ENCODE measurements around the gene GCDH.
"Not testable (repeated sequence)": the region's sequence is repeated elsewhere in the genome, so short reads cannot be mapped to it uniquely, and the experiment has no call there.

The GCDH gene

DNA sequence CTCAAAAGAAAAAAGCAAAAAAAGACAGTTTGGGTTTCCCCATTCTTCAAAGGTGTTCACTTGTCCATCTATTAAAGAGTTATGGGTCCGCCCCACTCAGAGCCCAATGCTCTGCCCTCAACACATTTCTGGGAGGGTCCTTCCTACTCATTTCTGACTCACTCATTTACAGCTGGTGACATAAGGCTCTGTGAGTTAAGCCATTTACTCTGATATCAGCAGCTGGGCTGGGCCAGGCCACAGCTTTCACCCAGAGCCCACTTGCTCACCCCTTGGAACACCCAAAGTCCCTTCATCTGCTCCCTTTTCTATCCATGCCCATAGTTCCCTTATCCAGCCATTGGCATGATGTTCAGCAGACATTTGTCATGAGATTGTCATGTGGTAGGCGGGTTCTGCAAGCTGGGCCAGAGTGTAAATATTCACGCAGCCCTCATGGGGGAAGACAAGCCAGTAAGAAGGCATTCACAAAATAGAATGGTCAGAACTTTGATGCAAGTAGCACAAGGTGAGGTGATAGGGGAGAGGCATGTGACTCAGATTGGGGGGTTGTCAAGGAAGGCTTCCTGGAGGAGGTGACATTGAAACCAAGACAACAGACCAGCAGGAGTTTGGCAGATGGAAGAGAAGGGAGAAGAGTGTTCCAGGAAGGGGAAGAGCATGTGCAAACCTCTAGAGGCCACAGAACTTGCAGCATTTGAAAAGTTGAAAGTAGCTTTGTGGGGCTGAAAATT lies 46.8 kb upstream of the GCDH start:
- Histone ChIP-seq H3K36me3 (ENCODE audit: control insufficient read depth, low read length) (no peaks in the 10 kb centered on the region), H3K4me2 (ENCODE audit: low read length) (no peak overlapping the region), H3K27ac (ENCODE audit: low read depth, low read length) (no peak overlapping the region), H3F3A (ENCODE audit: control insufficient read depth, insufficient read depth) (peaks cover 11% of the 10 kb centered on the region), H3K79me2 (ENCODE audit: control insufficient read depth, low read length) (no peaks in the 10 kb centered on the region), H3K9me3 (ENCODE audit: control insufficient read depth, insufficient read depth, low read length) (no peaks in the 10 kb centered on the region), H4K20me1 (ENCODE audit: control insufficient read depth, insufficient read depth, low read depth, low read length) (peaks cover 13% of the 10 kb centered on the region; the same call in 1 of the 2 replicates), H3K27me3 (ENCODE audit: control insufficient read depth, low read length) (peaks cover 8% of the 10 kb centered on the region), H3K4me3 (ENCODE audit: low read length) (no peak overlapping the region), H3K9me2 (replicated peaks; ENCODE audit: control insufficient read depth, low read length) (no peaks in the 10 kb centered on the region), H3K4me1 (ENCODE audit: control insufficient read depth, low read length) (peaks cover 26% of the 10 kb centered on the region)
- no peak for TF ChIP-seq EZH2phosphoT487 (IDR thresholded peaks at IDR 0.05; ENCODE audit: borderline replicate concordance, low read length)
- TF ChIP-seq, protein P1, sequence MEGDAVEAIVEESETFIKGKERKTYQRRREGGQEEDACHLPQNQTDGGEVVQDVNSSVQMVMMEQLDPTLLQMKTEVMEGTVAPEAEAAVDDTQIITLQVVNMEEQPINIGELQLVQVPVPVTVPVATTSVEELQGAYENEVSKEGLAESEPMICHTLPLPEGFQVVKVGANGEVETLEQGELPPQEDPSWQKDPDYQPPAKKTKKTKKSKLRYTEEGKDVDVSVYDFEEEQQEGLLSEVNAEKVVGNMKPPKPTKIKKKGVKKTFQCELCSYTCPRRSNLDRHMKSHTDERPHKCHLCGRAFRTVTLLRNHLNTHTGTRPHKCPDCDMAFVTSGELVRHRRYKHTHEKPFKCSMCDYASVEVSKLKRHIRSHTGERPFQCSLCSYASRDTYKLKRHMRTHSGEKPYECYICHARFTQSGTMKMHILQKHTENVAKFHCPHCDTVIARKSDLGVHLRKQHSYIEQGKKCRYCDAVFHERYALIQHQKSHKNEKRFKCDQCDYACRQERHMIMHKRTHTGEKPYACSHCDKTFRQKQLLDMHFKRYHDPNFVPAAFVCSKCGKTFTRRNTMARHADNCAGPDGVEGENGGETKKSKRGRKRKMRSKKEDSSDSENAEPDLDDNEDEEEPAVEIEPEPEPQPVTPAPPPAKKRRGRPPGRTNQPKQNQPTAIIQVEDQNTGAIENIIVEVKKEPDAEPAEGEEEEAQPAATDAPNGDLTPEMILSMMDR (IDR thresholded peaks at IDR 0.05; ENCODE audit: low read depth, low read length, poor library complexity, severe bottlenecking) = no peak

DNA sequence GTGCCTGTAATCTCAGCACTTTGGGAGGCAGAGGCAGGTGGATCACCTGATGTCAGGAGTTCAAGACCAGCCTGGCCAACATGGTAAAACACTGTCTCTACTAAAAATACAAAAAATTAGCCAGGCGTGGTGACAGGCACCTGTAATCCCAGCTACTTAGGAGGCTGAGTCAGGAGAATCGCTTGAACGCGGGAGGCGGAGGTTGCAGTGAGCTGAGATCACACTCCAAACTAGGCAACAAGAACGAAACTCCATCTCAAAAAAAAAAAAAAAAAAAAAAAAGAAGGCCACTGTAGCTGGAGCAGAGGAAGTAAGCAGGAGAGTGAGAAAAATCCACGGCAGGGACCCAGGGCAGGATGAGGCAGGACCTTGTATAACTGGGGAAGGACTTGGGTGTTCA lies 44.3 kb upstream of the GCDH start:
- H3K27me3 ChIP-seq (ENCODE audit: control insufficient read depth, low read length); H3K9me3 ChIP-seq (ENCODE audit: control insufficient read depth, insufficient read depth, low read length); H3K4me2 ChIP-seq (ENCODE audit: low read length); H3K9me2 ChIP-seq (replicated peaks; ENCODE audit: control insufficient read depth, low read length); H3F3A ChIP-seq (ENCODE audit: control insufficient read depth, insufficient read depth); H3K4me1 ChIP-seq (ENCODE audit: control insufficient read depth, low read length); H3K79me2 ChIP-seq (ENCODE audit: control insufficient read depth, low read length); H3K36me3 ChIP-seq (ENCODE audit: control insufficient read depth, low read length); H4K20me1 ChIP-seq (ENCODE audit: control insufficient read depth, insufficient read depth, low read depth, low read length); H3K4me3 ChIP-seq (ENCODE audit: low read length); H3K27ac ChIP-seq (ENCODE audit: low read depth, low read length): not testable (repeated sequence)

DNA sequence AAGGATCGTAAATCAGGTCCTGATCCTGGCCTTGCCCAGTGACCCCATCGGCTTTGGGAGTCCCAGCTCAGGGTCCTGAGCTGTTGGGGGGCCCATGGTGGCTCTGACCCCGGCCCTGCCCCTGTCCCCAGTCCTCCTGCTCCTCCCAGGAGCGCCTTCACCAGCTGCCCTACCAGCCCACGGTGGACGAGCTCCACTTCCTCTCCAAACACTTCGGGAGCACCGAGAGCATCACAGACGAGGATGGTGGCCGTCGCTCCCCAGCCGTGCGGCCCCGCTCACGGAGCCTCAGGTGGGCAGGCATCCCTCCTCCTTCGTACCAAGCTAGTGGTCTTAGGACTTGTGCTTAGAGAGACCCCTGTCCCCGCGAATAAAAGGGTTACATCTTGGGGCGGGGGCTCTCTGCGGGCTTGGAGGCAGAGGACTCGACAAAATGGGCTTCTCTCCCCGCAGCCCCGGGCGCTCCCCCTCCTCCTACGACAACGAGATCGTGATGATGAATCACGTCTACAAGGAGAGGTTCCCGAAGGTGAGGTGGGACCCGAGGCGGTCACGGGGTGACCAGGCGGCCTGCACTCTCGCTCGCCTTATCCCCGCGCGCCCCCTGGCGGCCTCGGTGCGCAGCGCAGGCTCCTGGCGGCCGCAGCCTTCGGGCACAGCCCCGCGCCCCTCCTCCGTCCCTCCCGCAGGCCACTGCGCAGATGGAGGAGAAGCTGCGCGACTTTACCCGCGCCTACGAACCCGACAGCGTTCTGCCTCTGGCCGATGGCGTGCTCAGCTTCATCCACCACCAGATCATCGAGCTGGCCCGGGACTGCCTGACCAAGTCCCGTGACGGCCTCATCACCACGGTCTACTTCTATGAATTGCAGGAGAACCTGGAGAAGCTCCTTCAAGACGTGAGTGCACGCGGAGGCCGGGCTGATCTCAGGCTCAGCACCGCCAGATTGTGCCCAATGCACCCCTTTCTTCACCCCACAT lies 43.5 kb upstream of the GCDH start:
- no peak for TF ChIP-seq EZH2phosphoT487 (IDR thresholded peaks at IDR 0.05; ENCODE audit: borderline replicate concordance, low read length)
- TF ChIP-seq, protein P1 (IDR thresholded peaks at IDR 0.05; ENCODE audit: low read depth, low read length, poor library complexity, severe bottlenecking) = peak; percentile 97
- peaks cover 4% of the 10 kb centered on the region for H3K27me3 ChIP-seq (ENCODE audit: control insufficient read depth, low read length)
- H3K9me2 ChIP-seq (replicated peaks; ENCODE audit: control insufficient read depth, low read length) = no peaks in the 10 kb centered on the region
- no peak overlapping the region for H3K27ac ChIP-seq (ENCODE audit: low read depth, low read length)
- H3K4me1 ChIP-seq (ENCODE audit: control insufficient read depth, low read length) = peaks cover 8% of the 10 kb centered on the region
- peak overlapping the region; percentile 25 for H3K4me3 ChIP-seq (ENCODE audit: low read length)
- no peaks in the 10 kb centered on the region for H3K79me2 ChIP-seq (ENCODE audit: control insufficient read depth, low read length)
- H4K20me1 ChIP-seq (ENCODE audit: control insufficient read depth, insufficient read depth, low read depth, low read length) = 0 out of 2 replicates have a peak, but pooled peaks cover 3% of the 10 kb centered on the region
- H3K4me2 ChIP-seq (ENCODE audit: low read length) = peak overlapping the region; percentile 52
- H3F3A ChIP-seq (ENCODE audit: control insufficient read depth, insufficient read depth) = no peaks in the 10 kb centered on the region
- no peaks in the 10 kb centered on the region for H3K9me3 ChIP-seq (ENCODE audit: control insufficient read depth, insufficient read depth, low read length)
- no peaks in the 10 kb centered on the region for H3K36me3 ChIP-seq (ENCODE audit: control insufficient read depth, low read length)
